ENCODE data around the gene TSPAN5.

The TSPAN5 gene

GRCh38 chr4:98433691-98434090, 224.7 kb downstream of the TSPAN5 start:
- DNase-seq: no peak

GRCh38 chr4:98430708-98431403, 227.6 kb downstream of the TSPAN5 start:
- DNase-seq: no peak

GRCh38 chr4:98423009-98423408, 235.4 kb downstream of the TSPAN5 start:
- DNase-seq: no peak

GRCh38 chr4:98421111-98421510, 237.3 kb downstream of the TSPAN5 start:
- no peak for DNase-seq

All from NCI-H1694 (cell line).